K562 (cell line): Measurements from ENCODE around the gene SPATC1L. TPM values are rescaled to one million over a fixed set of nuclear protein-coding genes. Genes with fewer than 3 reads are reported as not detected.

Source experiments
- ATAC-seq: fragments of 200-7000 bp; cut with Tn5 transposase; 3 replicates; pipeline ENCODE4 v1.9.1; 2020; ENCODE audit warnings: moderate library complexity
- BruUV-seq: library from RNA; stranded (reverse); fragments of 400-500 nt; replicated peaks from 2 replicates; lab custom pipeline; 2021; lab: Mats Ljungman, UMichigan
- CTCF ChIA-PET: fragments of 300-600 bp; formaldehyde crosslinking; extraction: SDS; loops from one replicate; lab custom pipeline; 2021; ENCODE audit warnings: low intra/inter-chr PET ratio; lab: Yijun Ruan, JAX
- POLR2A ChIA-PET: fragments of 300-600, 350-650 bp; sonication (Branson Sonifier 250); formaldehyde crosslinking; extraction: SDS; loops from one replicate; lab custom pipeline; 2021; ENCODE audit warnings: antibody characterized with exemption, inconsistent platforms; lab: Yijun Ruan, JAX
- DNase-seq, 4 experiments: peaks; one replicate each; pipeline versions ENCODE4 v3.0.0 to v3.0.0-alpha.2; 2011 to 2018; ENCODE audit warnings: low spot score in 3 of 4, mixed read lengths in 3 of 4; ENCODE audit errors: extremely low read depth in 1 of 4
- FAIRE-seq: peaks from 2 replicates; lab custom pipeline; 2011; peaks lifted over from hg19 to GRCh38; lab: Jason Lieb, UNC
- H2AFZ ChIP-seq: 2 replicates; pipeline ENCODE4 v1.6.0; 2011; ENCODE audit warnings: low read depth, low read length, control low read depth, inconsistent platforms
- H3K27ac ChIP-seq: fragments of 200-600 bp; 3 replicates; pipeline ENCODE4 v1.8.0; 2011; ENCODE audit warnings: low read depth, mild to moderate bottlenecking, control low read depth, inconsistent platforms, low read length, moderate library complexity, mixed read lengths; ENCODE audit errors: extremely low read depth
- H3K27me3 ChIP-seq, 2 experiments: fragments of 300-600 bp in 1 of 2; 2 replicates in 1 of 2; 3 replicates in 1 of 2; pipeline versions ENCODE4 v1.6.0 to v1.8.0; 2011; ENCODE audit warnings: inconsistent platforms in 2 of 2, low read length in 2 of 2, mild to moderate bottlenecking in 1 of 2, mixed read lengths in 1 of 2, moderate library complexity in 1 of 2; ENCODE audit not compliant: control insufficient read depth in 2 of 2, insufficient read depth in 2 of 2
- H3K36me3 ChIP-seq: fragments of 300-600 bp; 3 replicates; pipeline ENCODE4 v1.8.0; 2011; ENCODE audit warnings: mild to moderate bottlenecking, low read length, inconsistent platforms; ENCODE audit not compliant: control insufficient read depth, insufficient read depth
- H3K4me1 ChIP-seq, 2 experiments: fragments of 200-600 bp in 1 of 2; replicated peaks in 1 of 2; 2 replicates in 1 of 2; 3 replicates in 1 of 2; pipeline versions ENCODE4 v1.5.1 to v1.8.0; 2011; ENCODE audit warnings: inconsistent platforms in 2 of 2, low read length in 2 of 2, mild to moderate bottlenecking in 1 of 2, mixed read lengths in 1 of 2, moderate library complexity in 1 of 2; ENCODE audit not compliant: control insufficient read depth in 2 of 2, insufficient read depth in 2 of 2
- H3K4me2 ChIP-seq: 2 replicates; pipeline ENCODE4 v1.6.1; 2011; ENCODE audit warnings: low read length, control low read depth, inconsistent platforms, mixed read lengths; ENCODE audit not compliant: insufficient read depth
- H3K4me3 ChIP-seq: fragments of 200-600 bp; sonication (generic), shearing (Covaris generic); 2 replicates; pipeline ENCODE4 v1.5.1; 2016; ENCODE audit warnings: control low read depth, inconsistent platforms
- H3K79me2 ChIP-seq: fragments of 200-600 bp; 3 replicates; pipeline ENCODE4 v1.8.0; 2011; ENCODE audit warnings: low read length, inconsistent platforms; ENCODE audit not compliant: control insufficient read depth, insufficient read depth
- H3K9ac ChIP-seq, 2 experiments: 2 replicates each; pipeline versions ENCODE4 v1.6.0 to v1.6.1; 2011; ENCODE audit warnings: low read depth in 2 of 2, low read length in 2 of 2, control low read depth in 1 of 2, inconsistent platforms in 1 of 2, mild to moderate bottlenecking in 1 of 2, mixed read lengths in 1 of 2; ENCODE audit not compliant: insufficient read depth in 1 of 2
- H3K9me1 ChIP-seq: one replicate; pipeline ENCODE4 v1.6.0; 2011; ENCODE audit warnings: inconsistent platforms, mild to moderate bottlenecking, low read length, moderate library complexity; ENCODE audit not compliant: control insufficient read depth, insufficient read depth
- H3K9me3 ChIP-seq: replicated peaks from 2 replicates; pipeline ENCODE4 v1.5.1; 2011; ENCODE audit warnings: low read depth, low read length, inconsistent platforms; ENCODE audit not compliant: control insufficient read depth, insufficient read depth
- H4K20me1 ChIP-seq: replicated peaks from 2 replicates; pipeline ENCODE4 v1.6.1; 2011; ENCODE audit warnings: low read length, inconsistent platforms, mixed read lengths; ENCODE audit not compliant: control insufficient read depth, insufficient read depth
- CEBPB ChIP-seq: fragments of 450-650 bp; IDR thresholded peaks from 2 replicates; pipeline ENCODE4 v1.6.1; 2016; ENCODE audit warnings: missing genetic modification characterization, missing compliant biosample characterization
- ESRRA ChIP-seq: fragments of 450-650 bp; IDR thresholded peaks from 2 replicates; pipeline ENCODE4 v1.6.1; 2014; ENCODE audit warnings: low read depth, mild to moderate bottlenecking, moderate library complexity, borderline replicate concordance
- ZNF766 ChIP-seq: fragments of 200-800 bp; sonication (Bioruptor generic); conservative IDR thresholded peaks from 2 replicates; pipeline ENCODE4 v1.6.1; 2016; ENCODE audit warnings: missing genetic modification characterization, missing compliant biosample characterization
- ZSCAN32 ChIP-seq: fragments of 450-650 bp; formaldehyde crosslinking; IDR thresholded peaks from 2 replicates; pipeline ENCODE4 v1.4.0; 2020; ENCODE audit warnings: mild to moderate bottlenecking, moderate library complexity
- WGBS: fragments of 100-300 bp; shearing (Covaris generic); methylation state at CpG from one replicate; pipeline ENCODE4 v1.1.6; 2016; ENCODE audit warnings: low coverage, mixed read lengths; ENCODE audit not compliant: insufficient coverage; ENCODE audit errors: missing lambda C conversion rate; 5-methylcytosine and 5-hydroxymethylcytosine counted together
- in situ Hi-C: fragments of 300-500 bp; cut with MboI; formaldehyde crosslinking; loops from 4 replicates; pipeline ENCODE4 v1.15.0; 2018; ENCODE audit warnings: inconsistent platforms, mixed read lengths
- intact Hi-C: fragments of 100-400 bp; cut with micrococcal nuclease; formaldehyde crosslinking; loops from 2 replicates; pipeline ENCODE4 v1.14.2; 2022
- polyA plus RNA-seq, 8 experiments: library from polyadenylated mRNA; depleted of rRNA in 4 of 8; stranded (reverse) in 5 of 8; unstranded in 3 of 8; fragments of >200 nt; fragmentation: Nextera tagmentation in 2 of 8; fragmentation: Illumina TruSeq in 1 of 8; extraction: Ambion mirVana in 2 of 8; extraction: Trizol in 1 of 8; gene quantifications; 2 replicates each; pipeline versions ENCODE4 v1.2.1 to v1.2.3, GENCODE V29; 2011 to 2014; ENCODE audit warnings: inconsistent platforms in 1 of 8, missing spikeins in 1 of 8
- total RNA-seq, 7 experiments: library from RNA; depleted of rRNA in 6 of 7; stranded (reverse); fragments of >200 nt in 6 of 7; fragmentation: Illumina TruSeq in 2 of 7; extraction: Trizol in 2 of 7; gene quantifications; 2 replicates each; pipeline versions ENCODE4 v1.2.1 to v1.2.3, GENCODE V29; 2011 to 2021; ENCODE audit warnings: low replicate concordance in 1 of 7
- TF ChIP-seq, protein P1 (sequence below): sonication (generic); formaldehyde crosslinking; IDR thresholded peaks from 2 replicates; pipeline ENCODE4 v1.8.1; 2023; ENCODE audit warnings: mild to moderate bottlenecking, missing genetic modification reagents

The SPATC1L gene
- total and polyA plus RNA-seq, 9 of the 15 experiments (the other 6 are each of a cell fraction or from before 2014, with no cell fraction given): 0.14 to 121 (median 34.0) TPM; not detected in 1

DNA sequence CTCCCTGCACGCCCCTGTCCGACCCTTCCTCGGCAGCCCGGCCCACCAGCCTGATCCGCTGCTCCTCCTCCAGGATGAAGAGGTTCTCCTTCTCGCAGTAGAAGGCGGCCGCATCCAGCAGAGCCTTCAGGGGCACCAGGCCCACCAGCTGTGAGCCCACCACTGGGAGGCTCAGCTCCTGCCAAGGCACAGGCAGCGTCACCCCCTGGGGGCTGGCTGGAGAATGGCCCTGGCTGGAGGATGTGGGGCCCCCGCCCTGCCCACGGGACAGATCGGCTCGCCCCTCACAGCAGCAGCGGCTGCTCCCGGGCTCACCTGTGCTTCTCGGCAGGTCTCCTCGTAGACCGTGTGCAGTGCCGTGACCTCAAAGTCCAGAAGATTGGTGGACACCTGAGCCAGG, 34.2 kb downstream of the SPATC1L start (continued):
- no peak for TF ChIP-seq ZSCAN32

DNA sequence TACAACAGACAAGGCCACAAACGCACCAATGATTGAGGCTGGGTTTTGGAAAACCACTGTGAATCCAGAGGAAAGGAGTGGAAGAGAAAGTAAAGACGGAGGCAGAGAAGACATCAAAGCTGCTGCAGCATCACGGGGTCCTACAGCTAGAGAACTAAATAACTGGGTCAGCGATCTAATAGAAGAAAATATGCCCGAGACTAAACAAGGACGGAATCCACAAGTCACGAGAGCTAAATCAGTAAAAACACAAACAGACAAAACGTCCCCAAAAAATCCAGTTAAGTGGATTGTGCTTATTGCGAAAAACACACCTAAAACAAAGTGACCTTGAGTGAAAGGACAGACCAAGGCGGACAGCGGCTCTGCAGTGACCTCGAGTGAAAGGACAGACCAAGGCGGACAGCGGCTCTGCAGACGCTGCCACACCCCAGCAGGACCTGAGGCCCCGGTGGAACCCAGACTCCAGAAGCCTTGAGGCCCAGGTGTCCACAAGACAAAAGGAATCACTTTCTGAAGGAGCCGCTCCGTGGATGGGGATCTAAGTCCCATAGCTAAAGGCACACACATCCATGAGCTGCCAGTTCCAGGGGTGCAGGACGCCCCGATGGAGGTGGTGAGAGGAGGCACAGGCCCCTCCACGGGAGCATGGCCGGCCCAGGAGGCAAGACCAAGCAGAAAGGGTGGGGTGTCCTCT, 34.9 kb downstream of the SPATC1L start:
- POLR2A ChIA-PET: interaction anchor here (0.7 to 0.8 kb wide), 2 partner anchors 29 to 232 kb away, joined by 3 to 4 read pairs; no protein-coding TSS in a partner anchor
- no peaks in the 10 kb centered on the region; the same call in 2 of the 3 replicates for H3K79me2 ChIP-seq
- H3K9me3 ChIP-seq: no peaks in the 10 kb centered on the region
- no peak overlapping the region for H2AFZ ChIP-seq
- no peak overlapping the region for H3K4me2 ChIP-seq
- no peaks in the 10 kb centered on the region for H3K36me3 ChIP-seq
- no peak for ATAC-seq
- TF ChIP-seq ESRRA (peak; percentile 62; the same call in 1 of the 2 replicates), CEBPB (tag) (0 out of 2 replicates have a peak, but pooled peaks have one; percentile 7), ZNF766 (CRISPR knock-in tag) (no peak)
- TF ChIP-seq, protein P1, sequence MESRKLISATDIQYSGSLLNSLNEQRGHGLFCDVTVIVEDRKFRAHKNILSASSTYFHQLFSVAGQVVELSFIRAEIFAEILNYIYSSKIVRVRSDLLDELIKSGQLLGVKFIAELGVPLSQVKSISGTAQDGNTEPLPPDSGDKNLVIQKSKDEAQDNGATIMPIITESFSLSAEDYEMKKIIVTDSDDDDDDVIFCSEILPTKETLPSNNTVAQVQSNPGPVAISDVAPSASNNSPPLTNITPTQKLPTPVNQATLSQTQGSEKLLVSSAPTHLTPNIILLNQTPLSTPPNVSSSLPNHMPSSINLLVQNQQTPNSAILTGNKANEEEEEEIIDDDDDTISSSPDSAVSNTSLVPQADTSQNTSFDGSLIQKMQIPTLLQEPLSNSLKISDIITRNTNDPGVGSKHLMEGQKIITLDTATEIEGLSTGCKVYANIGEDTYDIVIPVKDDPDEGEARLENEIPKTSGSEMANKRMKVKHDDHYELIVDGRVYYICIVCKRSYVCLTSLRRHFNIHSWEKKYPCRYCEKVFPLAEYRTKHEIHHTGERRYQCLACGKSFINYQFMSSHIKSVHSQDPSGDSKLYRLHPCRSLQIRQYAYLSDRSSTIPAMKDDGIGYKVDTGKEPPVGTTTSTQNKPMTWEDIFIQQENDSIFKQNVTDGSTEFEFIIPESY (CRISPR knock-in tag): peak; percentile 35; the same call in 1 of the 2 replicates
- TF ChIP-seq, all 486 proteins: peak for 3
- Histone ChIP-seq H3K27me3 (no peaks in the 10 kb centered on the region), H3K4me1 (peaks cover 15 to 80% of the 10 kb centered on the region in 2 experiments), H3K9me1 (no peaks in the 10 kb centered on the region), H3K27ac (no peak overlapping the region), H4K20me1 (no peaks in the 10 kb centered on the region), H3K9ac (peak overlapping the region in 1 of 2 experiments; percentile 18; a peak in 2 of 4 replicates), H3K4me3 (no peak overlapping the region)
- BruUV-seq: no TSS peak
- intact Hi-C loops: loop anchor here (10.0 kb wide), 2 partner anchors 135 to 315 kb away; partner anchors contain the start of genes MCM3AP and YBEY
- CTCF ChIA-PET: no interaction called here
- DNase-seq: no peak
- 58% methylated on average over 21 of the region's 22 CpGs for WGBS
- peak; percentile 26 for FAIRE-seq
- in situ Hi-C loops: no loop called here
